Body of pancreas (tissue), 4 donors: ENCODE measurements around the gene COL4A2. TPM values are rescaled to one million over a fixed set of nuclear protein-coding genes. Genes with fewer than 3 reads are reported as not detected.

ENCODE experiments used
- ATAC-seq: fragments of 150-250 bp; one replicate; pipeline ENCODE4 v1.9.1; 2016
- DNase-seq, 4 donors: peaks; one replicate each; pipeline ENCODE4 v3.0.0-alpha.2; 2019
- H3K27ac ChIP-seq, 4 donors: fragments of 200-600 bp; sonication (generic); 1 replicate in 3 of 4; 2 replicates in 1 of 4; pipeline versions ENCODE4 v1.5.1 to v1.6.1; 2016 to 2019; ENCODE audit warnings: mild to moderate bottlenecking in 1 of 4, mixed read lengths in 1 of 4, moderate library complexity in 1 of 4
- H3K27me3 ChIP-seq, 2 donors: fragments of 200-600 bp; sonication (generic); one replicate each; pipeline ENCODE4 v1.6.0; 2016; ENCODE audit warnings: mild to moderate bottlenecking in 1 of 2
- H3K36me3 ChIP-seq, 2 donors: fragments of 200-600 bp; sonication (generic); replicated peaks in 1 of 2; 2 replicates each; pipeline ENCODE4 v1.5.1; 2016; ENCODE audit warnings: low read depth in 2 of 2; ENCODE audit not compliant: insufficient read depth in 1 of 2
- H3K4me1 ChIP-seq: fragments of 200-600 bp; sonication (generic); one replicate; pipeline ENCODE4 v1.6.0; 2016
- H3K4me3 ChIP-seq, 2 donors: fragments of 200-600 bp; sonication (generic); 1 replicate in 1 of 2; 2 replicates in 1 of 2; pipeline ENCODE4 v1.5.1; 2016 to 2019
- H3K9me3 ChIP-seq, 3 donors: fragments of 200-600 bp; sonication (generic); 1 replicate in 2 of 3; 2 replicates in 1 of 3; pipeline ENCODE4 v1.5.1; 2016
- POLR2A ChIP-seq, 3 donors: fragments of 450-650 bp; IDR thresholded peaks; one replicate each; pipeline ENCODE4 v1.6.1; 2016; ENCODE audit warnings: antibody characterized with exemption in 3 of 3, mild to moderate bottlenecking in 2 of 3
- WGBS, 2 donors: methylation state at CpG; one replicate each; pipeline ENCODE4 v1.1.5; 2017; 5-methylcytosine and 5-hydroxymethylcytosine counted together
- intact Hi-C: fragments of 100-400 bp; cut with DNase I; formaldehyde crosslinking; loops from one replicate; pipeline ENCODE4 v1.15.1; 2023
- total RNA-seq, 2 donors: library from RNA; depleted of rRNA; stranded (reverse); fragments of >200 nt; gene quantifications; one replicate each; pipeline ENCODE4 v1.1.0, GENCODE V29; 2016
- TF ChIP-seq, protein P1 (sequence below), 7 experiments: fragments of 450-650 bp in 4 of 7; fragments of 200-600 bp in 3 of 7; sonication (generic) in 3 of 7; IDR thresholded peaks; one replicate each; pipeline ENCODE4 v1.5.1; 2016 to 2019; ENCODE audit warnings: antibody characterized with exemption in 7 of 7

COL4A2 gene
- total RNA-seq, 2 donors from 2014 or later = 69.3 to 230 TPM

DNA sequence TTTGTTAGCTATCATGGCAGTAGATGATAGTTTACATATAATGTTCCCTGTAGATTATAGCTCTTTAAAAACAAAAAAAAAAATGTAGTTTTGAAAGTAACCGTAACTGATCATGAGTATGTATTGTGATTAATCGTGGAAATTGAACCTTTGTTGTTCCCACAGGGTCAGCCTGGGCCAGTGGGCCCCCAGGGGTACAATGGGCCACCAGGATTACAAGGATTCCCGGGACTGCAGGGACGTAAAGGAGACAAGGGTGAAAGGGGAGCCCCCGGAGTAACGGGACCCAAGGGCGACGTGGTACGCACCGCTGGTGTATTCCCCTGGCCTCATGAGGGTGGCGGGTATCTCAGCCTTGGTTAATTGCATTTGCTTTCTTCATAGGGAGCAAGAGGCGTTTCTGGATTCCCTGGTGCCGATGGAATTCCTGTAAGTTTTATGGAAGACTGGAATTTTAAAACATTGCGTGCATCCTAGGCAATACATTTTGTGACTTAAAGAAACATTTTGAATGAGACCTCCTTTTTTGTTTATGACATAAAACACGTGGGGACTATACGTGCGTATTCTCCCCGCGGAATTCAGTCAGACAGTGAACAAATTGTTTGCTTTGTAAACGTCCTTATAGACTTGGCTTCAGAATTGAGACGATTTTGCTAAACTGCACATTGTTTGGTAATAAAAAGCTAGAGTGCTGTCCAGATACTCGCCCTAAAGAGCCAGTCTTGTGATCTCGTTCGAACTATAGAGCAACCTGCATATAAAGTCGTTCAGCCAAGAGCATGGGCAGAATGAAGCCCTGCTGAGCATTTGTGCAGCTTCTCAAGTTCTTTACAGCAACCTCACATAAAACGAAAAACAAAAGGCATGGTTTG, 117.7 kb downstream of the COL4A2 start:
- intact Hi-C loops = no loop called here
- ATAC-seq = no peak

DNA sequence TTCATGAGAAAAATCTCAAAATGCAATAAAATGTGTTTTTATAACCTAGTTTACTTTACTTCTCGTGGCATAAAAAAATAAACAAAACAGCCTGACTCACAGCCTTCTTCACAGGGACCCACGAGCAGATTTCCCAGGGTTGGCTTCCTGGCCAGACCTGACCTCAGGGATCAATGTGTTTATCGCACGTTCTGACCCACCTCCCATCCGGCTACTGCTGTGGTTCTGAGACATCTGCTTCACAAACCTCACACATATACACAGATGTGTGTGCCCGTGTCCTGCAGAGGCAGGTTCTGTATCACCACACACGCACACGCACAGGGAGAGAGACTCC, 118.3 kb downstream of the COL4A2 start:
- DNase-seq (no peak), ATAC-seq (no peak)
- TF ChIP-seq POLR2A (IDR thresholded peaks at IDR 0.05) = no peak
- TF ChIP-seq, protein P1, sequence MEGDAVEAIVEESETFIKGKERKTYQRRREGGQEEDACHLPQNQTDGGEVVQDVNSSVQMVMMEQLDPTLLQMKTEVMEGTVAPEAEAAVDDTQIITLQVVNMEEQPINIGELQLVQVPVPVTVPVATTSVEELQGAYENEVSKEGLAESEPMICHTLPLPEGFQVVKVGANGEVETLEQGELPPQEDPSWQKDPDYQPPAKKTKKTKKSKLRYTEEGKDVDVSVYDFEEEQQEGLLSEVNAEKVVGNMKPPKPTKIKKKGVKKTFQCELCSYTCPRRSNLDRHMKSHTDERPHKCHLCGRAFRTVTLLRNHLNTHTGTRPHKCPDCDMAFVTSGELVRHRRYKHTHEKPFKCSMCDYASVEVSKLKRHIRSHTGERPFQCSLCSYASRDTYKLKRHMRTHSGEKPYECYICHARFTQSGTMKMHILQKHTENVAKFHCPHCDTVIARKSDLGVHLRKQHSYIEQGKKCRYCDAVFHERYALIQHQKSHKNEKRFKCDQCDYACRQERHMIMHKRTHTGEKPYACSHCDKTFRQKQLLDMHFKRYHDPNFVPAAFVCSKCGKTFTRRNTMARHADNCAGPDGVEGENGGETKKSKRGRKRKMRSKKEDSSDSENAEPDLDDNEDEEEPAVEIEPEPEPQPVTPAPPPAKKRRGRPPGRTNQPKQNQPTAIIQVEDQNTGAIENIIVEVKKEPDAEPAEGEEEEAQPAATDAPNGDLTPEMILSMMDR (IDR thresholded peaks at IDR 0.05) = no peak
- Histone ChIP-seq H3K4me3 (no peak overlapping the region), H3K27ac (no peak overlapping the region), H3K9me3 (no peaks in the 10 kb centered on the region), H3K27me3 (no peaks in the 10 kb centered on the region), H3K36me3 (no peaks in the 10 kb centered on the region), H3K4me1 (no peaks in the 10 kb centered on the region)
- intact Hi-C loops = no loop called here
- 77 to 81% methylated on average over 8 of the region's 8 CpGs for WGBS, 2 donors

More for the DNA sequence above, 117.7 kb downstream of the COL4A2 start:
- Histone ChIP-seq H3K27me3 (no peaks in the 10 kb centered on the region), H3K4me1 (no peaks in the 10 kb centered on the region), H3K27ac (no peak overlapping the region), H3K9me3 (no peaks in the 10 kb centered on the region), H3K4me3 (no peak overlapping the region), H3K36me3 (no peaks in the 10 kb centered on the region)
- DNase-seq = no peak
- TF ChIP-seq, protein P1 (IDR thresholded peaks at IDR 0.05) = no peak
- TF ChIP-seq POLR2A (IDR thresholded peaks at IDR 0.05) = no peak
- 71 to 74% methylated on average over 26 of the region's 26 CpGs for WGBS, 2 donors

DNA sequence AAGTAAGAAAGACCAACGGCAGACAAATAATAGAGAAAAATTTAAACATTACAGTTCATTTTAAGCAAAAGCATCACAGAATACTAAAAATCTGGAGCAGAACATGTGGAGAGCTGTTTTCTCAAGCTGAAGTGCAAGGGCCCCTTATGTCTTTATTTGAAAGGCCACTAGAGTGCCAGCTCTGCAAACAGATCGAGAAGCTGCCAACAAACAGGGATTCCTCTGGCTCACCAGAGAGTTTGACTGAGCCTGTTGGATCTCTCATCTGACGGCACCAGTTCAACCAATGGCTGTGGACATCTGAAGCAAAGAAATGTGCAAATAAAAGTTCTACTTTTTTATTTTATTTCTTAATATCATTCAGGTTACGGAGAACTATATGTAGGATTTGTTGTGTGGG, 119.7 kb downstream of the COL4A2 start:
- no peak for DNase-seq
- no peak for TF ChIP-seq POLR2A (IDR thresholded peaks at IDR 0.05)
- TF ChIP-seq, protein P1 (IDR thresholded peaks at IDR 0.05) = no peak
- Histone ChIP-seq H3K36me3 (no peaks in the 10 kb centered on the region), H3K27ac (no peak overlapping the region), H3K27me3 (no peaks in the 10 kb centered on the region), H3K4me1 (no peaks in the 10 kb centered on the region), H3K9me3 (no peaks in the 10 kb centered on the region), H3K4me3 (no peak overlapping the region)
- ATAC-seq = no peak
- 80 to 82% methylated on average over 4 of the region's 4 CpGs for WGBS, 2 donors
- intact Hi-C loops = no loop called here

DNA sequence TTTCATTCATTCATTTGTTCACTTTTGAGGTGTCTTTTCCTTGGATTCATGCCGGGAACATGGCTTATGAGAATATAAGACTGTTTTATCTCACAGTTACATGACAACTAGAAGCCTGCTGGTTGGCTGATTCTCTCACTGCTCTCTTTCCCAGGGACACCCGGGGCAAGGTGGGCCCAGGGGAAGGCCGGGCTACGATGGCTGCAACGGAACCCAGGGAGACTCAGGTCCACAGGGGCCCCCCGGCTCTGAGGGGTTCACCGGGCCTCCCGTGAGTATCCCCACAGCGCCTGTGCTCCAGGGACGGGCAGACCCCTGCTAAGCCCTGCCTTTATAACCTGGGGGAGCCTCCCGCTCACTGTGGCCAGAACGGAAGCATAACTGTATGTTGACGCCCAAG, 121.2 kb downstream of the COL4A2 start:
- intact Hi-C loops = no loop called here
- ATAC-seq (no peak), DNase-seq (no peak)
- Histone ChIP-seq H3K9me3 (no peaks in the 10 kb centered on the region), H3K4me1 (no peaks in the 10 kb centered on the region), H3K27ac (no peak overlapping the region), H3K36me3 (no peaks in the 10 kb centered on the region), H3K4me3 (no peak overlapping the region), H3K27me3 (no peaks in the 10 kb centered on the region)
- TF ChIP-seq POLR2A (IDR thresholded peaks at IDR 0.05) = no peak
- TF ChIP-seq, protein P1 (IDR thresholded peaks at IDR 0.05) = no peak
- 85 to 86% methylated on average over 13 of the region's 13 CpGs for WGBS, 2 donors
